ENCODE results near the gene THUMPD2. TPM values are rescaled to one million over a fixed set of nuclear protein-coding genes. Genes with fewer than 3 reads are reported as not detected.

The THUMPD2 gene
- total RNA-seq, 2 donors from 2014 or later, result 7.9 to 9.9 TPM

DNA sequence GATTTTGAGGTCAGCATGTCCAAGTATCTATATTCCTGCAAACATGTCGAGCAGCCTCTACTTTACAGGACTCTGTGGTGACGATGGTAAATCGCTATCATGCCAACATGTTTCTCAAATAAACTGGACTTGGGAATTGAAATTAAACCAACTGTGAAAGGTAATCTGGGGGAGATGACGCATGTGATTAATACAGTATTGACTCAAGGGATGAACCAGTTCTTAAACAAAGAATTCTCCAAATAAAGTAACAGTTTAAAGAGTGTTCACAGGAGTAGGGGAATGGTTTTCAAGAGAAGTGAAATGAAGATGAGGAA is 54.3 kb downstream of the THUMPD2 start:
- ATAC-seq (no peak), DNase-seq (no peak)
- intact Hi-C loops (cut with DNase I, micrococcal nuclease), result no loop called here

DNA sequence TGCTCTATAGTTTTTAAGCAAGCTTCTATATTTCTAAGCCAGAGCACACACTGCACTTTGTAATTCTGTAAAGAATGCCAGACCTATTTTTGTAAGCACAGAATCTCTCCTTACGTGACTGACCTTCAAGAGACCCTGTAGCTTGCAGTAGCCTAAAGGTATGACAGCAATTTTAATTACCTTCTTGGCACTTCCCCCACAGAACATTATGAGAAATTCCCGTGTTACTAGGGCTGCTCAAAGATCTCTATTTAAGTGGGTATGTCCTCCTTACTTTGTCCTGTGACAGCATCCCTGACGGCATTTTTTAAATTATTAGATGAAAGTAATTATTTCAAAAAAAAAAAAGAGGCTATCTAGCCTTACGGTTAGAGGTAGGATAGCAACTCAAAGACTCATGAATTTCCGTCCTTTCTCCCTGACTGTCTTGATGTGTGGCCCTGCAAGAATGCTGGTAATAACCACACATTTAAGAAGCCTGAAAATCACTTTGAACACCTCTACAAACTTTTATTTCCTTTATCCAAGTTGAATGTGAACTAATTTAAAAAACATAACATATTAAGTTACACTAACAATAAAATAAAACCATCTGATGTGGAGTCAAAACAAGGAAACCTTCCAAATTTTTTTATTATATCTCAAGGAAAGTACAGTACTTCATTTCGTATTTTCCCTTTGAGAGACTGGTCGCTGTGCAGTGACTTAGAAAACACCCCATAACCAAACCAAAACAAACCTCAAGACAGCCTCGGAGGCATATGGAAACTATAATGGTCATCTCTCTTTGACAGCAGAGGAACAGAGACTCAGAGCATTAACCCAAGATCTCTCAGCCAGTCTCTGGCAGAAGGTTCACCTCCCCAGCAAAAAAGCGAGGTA is 54.9 kb downstream of the THUMPD2 start:
- DNase-seq (no peak), ATAC-seq (no peak)
- intact Hi-C loops (cut with DNase I, micrococcal nuclease), result no loop called here

- ATAC-seq (no peak), DNase-seq (no peak)
- intact Hi-C loops (cut with DNase I, micrococcal nuclease), result no loop called here
Measured at GRCh38 chr2:39723497-39723896, 55.6 kb downstream of the THUMPD2 start.

GRCh38 chr2:39720970-39721369 is 58.1 kb downstream of the THUMPD2 start:
- ATAC-seq (no peak), DNase-seq (no peak)
- intact Hi-C loops (cut with DNase I, micrococcal nuclease), result no loop called here

- intact Hi-C loops (cut with DNase I, micrococcal nuclease), result no loop called here
- no peak for DNase-seq
- no peak for ATAC-seq
Measured at GRCh38 chr2:39719317-39719716, 59.7 kb downstream of the THUMPD2 start.

DNA sequence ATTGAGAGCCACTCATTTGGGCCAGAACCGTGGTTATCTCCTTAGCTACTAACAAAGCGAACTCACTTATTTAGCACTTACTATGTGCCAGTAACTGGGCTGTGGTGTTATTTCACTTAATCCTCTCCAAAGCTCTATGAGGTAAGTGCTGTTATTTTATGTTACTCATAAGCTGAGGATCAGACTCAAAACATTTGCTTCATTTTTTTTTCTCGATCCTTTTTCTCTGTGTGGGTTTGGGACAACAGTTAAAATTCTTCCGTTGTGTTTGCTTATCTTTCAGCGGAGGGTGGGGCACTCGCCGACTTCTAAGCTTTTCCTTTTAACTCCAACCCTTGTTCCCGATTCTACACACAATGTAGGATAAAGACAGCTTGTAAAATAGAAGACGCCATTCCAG is 60.6 kb downstream of the THUMPD2 start:
- intact Hi-C loops (cut with DNase I, micrococcal nuclease), result no loop called here
- peak; percentile 41 for ATAC-seq
- no peak for DNase-seq

DNA sequence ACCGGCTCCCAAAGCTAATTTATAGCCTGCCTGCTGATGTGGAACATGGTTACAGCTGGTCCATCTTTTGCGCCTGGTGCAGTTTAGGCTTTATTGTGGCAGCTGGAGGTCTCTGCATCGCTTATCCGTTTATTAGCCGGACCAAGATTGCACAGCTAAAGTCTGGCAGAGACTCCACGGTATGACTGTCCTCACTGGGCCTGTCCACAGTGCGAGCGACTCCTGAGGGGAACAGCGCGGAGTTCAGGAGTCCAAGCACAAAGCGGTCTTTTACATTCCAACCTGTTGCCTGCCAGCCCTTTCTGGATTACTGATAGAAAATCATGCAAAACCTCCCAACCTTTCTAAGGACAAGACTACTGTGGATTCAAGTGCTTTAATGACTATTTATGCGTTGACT is 62.0 kb downstream of the THUMPD2 start:
- intact Hi-C loops (cut with DNase I, micrococcal nuclease), result no loop called here
- ATAC-seq, result no peak
- DNase-seq, result no peak

- intact Hi-C loops (cut with DNase I, micrococcal nuclease), result no loop called here
- DNase-seq (no peak), ATAC-seq (no peak)
Measured at GRCh38 chr2:39715822-39716221, 63.2 kb downstream of the THUMPD2 start.

GRCh38 chr2:39715095-39715494 is 64.0 kb downstream of the THUMPD2 start:
- no peak for ATAC-seq
- intact Hi-C loops (cut with DNase I, micrococcal nuclease), result no loop called here
- no peak for DNase-seq

GRCh38 chr2:39712953-39713352 is 66.1 kb downstream of the THUMPD2 start:
- DNase-seq, result no peak
- no peak for ATAC-seq
- intact Hi-C loops (cut with DNase I, micrococcal nuclease), result no loop called here

- ATAC-seq (no peak), DNase-seq (no peak)
- intact Hi-C loops (cut with DNase I, micrococcal nuclease), result no loop called here
Measured at GRCh38 chr2:39710807-39711206, 68.3 kb downstream of the THUMPD2 start.

GRCh38 chr2:39708003-39708402 is 71.1 kb downstream of the THUMPD2 start:
- no peak for DNase-seq
- ATAC-seq, result no peak
- intact Hi-C loops (cut with DNase I, micrococcal nuclease), result no loop called here

DNA sequence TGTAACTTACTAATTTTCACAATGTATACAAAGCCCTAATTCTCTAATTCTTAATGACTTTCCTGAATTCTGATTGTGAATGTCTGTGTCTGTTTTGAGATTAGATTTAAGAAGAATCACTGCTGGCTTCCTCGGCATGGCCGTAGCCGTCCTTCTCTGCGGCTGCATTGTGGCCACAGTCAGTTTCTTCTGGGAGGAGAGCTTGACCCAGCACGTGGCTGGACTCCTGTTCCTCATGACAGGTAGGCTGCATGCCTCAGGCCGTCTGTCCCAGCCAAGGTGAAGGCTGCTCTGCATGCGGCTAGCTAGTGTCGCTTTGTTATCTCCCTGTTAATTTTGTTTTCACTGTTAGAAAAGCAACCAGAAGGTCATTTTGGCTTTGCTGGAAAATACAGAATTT is 72.1 kb downstream of the THUMPD2 start:
- no peak for ATAC-seq
- intact Hi-C loops (cut with DNase I, micrococcal nuclease), result no loop called here

DNA sequence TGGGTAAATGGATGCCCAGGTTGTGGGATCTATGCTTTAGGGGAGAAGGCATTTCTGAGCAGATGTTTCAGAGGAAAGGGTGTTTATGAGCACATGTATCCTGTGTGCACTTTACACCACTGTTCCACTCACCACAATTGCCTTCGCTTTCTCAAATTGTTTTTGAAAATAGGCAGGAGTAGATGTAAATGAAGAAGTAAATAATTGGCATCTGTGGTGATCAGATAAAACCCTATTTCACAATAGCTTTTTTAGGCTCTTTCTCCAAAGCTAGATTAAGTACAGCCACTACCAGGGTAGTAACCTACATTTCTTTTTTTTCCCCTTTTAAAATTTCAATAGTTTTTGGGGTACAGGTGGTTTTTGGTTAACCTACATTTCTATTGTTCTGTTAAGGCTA is 72.7 kb downstream of the THUMPD2 start:
- no peak for DNase-seq
- intact Hi-C loops (cut with DNase I, micrococcal nuclease), result no loop called here
- ATAC-seq, result no peak

More for the DNA sequence above, 72.1 kb downstream of the THUMPD2 start:
- DNase-seq, result no peak

DNA sequence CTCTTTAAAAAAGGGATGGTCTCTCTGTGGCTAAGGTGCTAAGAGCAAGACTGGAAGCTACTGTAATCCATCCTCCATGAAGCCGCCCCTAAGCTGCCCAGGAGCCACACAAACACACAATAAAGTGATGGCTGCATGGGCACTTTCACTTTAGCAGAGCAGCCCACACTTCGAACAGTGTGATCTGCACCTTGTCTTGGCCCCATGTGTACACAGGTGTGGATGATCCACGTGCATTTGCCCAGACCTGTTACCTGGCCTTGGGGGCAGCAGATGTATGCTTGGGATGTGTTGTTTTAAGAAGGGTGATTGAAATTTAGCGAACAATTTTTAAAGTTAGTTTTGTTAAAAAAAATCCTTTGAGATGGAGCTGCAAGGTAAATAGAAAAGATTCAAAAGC is 73.4 kb downstream of the THUMPD2 start:
- ATAC-seq, result no peak

DNA sequence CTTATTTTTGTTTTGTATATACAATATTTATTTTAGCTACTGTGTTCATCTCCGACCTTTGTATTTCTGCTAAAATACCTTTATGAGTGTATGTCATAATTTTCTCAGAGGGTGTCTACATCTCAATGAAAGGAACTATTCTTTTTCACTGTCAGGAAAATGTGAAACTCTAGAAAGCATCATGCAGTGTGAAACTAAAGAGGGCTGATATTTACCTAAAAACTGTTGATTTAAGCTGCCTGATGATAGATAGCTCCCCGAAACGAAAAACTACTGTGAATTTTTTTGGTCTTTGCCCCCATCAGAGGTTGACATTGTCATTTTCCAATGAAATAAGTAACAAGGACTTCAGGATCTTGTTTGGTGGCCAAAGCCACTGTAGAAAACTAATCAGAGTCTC is 74.5 kb downstream of the THUMPD2 start:
- intact Hi-C loops (cut with DNase I, micrococcal nuclease), result no loop called here

More for the DNA sequence above, 73.4 kb downstream of the THUMPD2 start:
- intact Hi-C loops (cut with DNase I, micrococcal nuclease), result no loop called here
- no peak for DNase-seq

GRCh38 chr2:39703181-39703872 is 75.7 kb downstream of the THUMPD2 start:
- DNase-seq (no peak), ATAC-seq (no peak)
- intact Hi-C loops (cut with DNase I, micrococcal nuclease), result no loop called here

More for the DNA sequence above, 74.5 kb downstream of the THUMPD2 start:
- DNase-seq, result no peak
- no peak for ATAC-seq

DNA sequence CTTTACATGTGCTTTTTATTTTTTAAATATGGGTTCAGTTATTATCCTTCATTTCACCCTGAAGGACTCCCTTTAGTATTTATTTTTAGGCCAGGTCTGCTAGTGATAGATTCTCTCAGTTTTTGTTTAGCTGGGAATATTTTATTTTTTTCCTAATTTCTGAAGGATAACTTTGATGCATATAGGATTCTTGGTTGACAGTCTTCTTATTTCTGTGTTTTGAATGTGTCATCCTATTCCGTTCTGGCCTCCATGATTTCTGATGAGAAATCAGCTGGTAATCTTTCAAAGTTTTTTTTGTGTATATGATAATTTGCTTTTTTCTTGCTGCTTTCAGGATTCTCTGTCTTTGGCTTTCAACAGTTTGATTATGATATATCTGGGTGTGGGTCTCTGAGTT is 77.9 kb downstream of the THUMPD2 start:
- no peak for DNase-seq
- intact Hi-C loops (cut with DNase I, micrococcal nuclease), result no loop called here
- ATAC-seq, result no peak

GRCh38 chr2:39697454-39697853 is 81.6 kb downstream of the THUMPD2 start:
- DNase-seq (no peak), ATAC-seq (no peak)
- intact Hi-C loops (cut with DNase I, micrococcal nuclease), result no loop called here

- ATAC-seq (no peak), DNase-seq (no peak)
- intact Hi-C loops (cut with DNase I, micrococcal nuclease), result no loop called here
Measured at GRCh38 chr2:39696838-39697237, 82.2 kb downstream of the THUMPD2 start.
